Naive thymus-derived CD8-positive, alpha-beta T cell (primary cell): Measurements from ENCODE around the gene HS3ST6. TPM values are rescaled to one million over a fixed set of nuclear protein-coding genes. Genes with fewer than 3 reads are reported as not detected.
"Not testable (repeated sequence)": the region's sequence is repeated elsewhere in the genome, so short reads cannot be mapped to it uniquely, and the experiment has no call there.

Experiments used
- ATAC-seq, 2 donors: fragments of 150-1000 bp; cut with Tn5 transposase in 1 of 2; sonication (Bioruptor Pico), chemical (Tn5 transposase) in 1 of 2; 1 replicate in 1 of 2; 2 replicates in 1 of 2; pipeline ENCODE4 v1.10.0; 2021; ENCODE audit warnings: mild to moderate bottlenecking in 2 of 2, moderate library complexity in 2 of 2
- POLR2A ChIA-PET: fragments of 350-600 bp; sonication (Branson Sonifier 250); formaldehyde crosslinking; loops from one replicate; lab custom pipeline; 2021; ENCODE audit warnings: antibody characterized with exemption; lab: Charles Lee
- DNase-seq, 10 donors: peaks; one replicate each; pipeline versions ENCODE4 v3.0.0 to v3.0.0-alpha.2; 2020 to 2022
- H3K27ac Mint-ChIP-seq, 10 donors: one replicate each; pipeline ENCODE4 v1.8.0; 2020 to 2022; ENCODE audit warnings: mild to moderate bottlenecking in 10 of 10, mixed read lengths in 10 of 10, moderate library complexity in 4 of 10, inconsistent platforms in 1 of 10
- H3K27me3 Mint-ChIP-seq, 5 donors: one replicate each; pipeline ENCODE4 v1.8.0; 2021 to 2022; ENCODE audit warnings: mixed read lengths in 5 of 5
- H3K36me3 Mint-ChIP-seq, 3 donors: one replicate each; pipeline ENCODE4 v1.8.0; 2020 to 2022; ENCODE audit warnings: mixed read lengths in 3 of 3, mild to moderate bottlenecking in 2 of 3, inconsistent platforms in 1 of 3
- H3K4me1 Mint-ChIP-seq, 4 donors: one replicate each; pipeline ENCODE4 v1.8.0; 2021 to 2022; ENCODE audit warnings: mixed read lengths in 4 of 4
- H3K4me3 Mint-ChIP-seq, 10 donors: one replicate each; pipeline ENCODE4 v1.8.0; 2020 to 2022; ENCODE audit warnings: mild to moderate bottlenecking in 10 of 10, mixed read lengths in 10 of 10, moderate library complexity in 6 of 10, inconsistent platforms in 1 of 10
- H3K9me3 Mint-ChIP-seq, 9 donors: one replicate each; pipeline ENCODE4 v1.8.0; 2020 to 2022; ENCODE audit warnings: mixed read lengths in 9 of 9, mild to moderate bottlenecking in 3 of 9, inconsistent platforms in 1 of 9, moderate library complexity in 1 of 9
- polyA plus RNA-seq, 3 donors: library from polyadenylated mRNA; unstranded; fragments of 300-500 nt; fragmentation: Illumina TruSeq; gene quantifications; one replicate each; pipeline ENCODE4 v1.2.3, GENCODE V29; 2021
- total RNA-seq, 8 experiments: library from RNA in 2 of 8; stranded (reverse) in 2 of 8; gene quantifications; one replicate each; pipeline ENCODE4 v1.2.3 and lab custom pipeline; 2021 to 2026

The HS3ST6 gene
- total and polyA plus RNA-seq, 5 experiments from 2014 or later = not detected

DNA sequence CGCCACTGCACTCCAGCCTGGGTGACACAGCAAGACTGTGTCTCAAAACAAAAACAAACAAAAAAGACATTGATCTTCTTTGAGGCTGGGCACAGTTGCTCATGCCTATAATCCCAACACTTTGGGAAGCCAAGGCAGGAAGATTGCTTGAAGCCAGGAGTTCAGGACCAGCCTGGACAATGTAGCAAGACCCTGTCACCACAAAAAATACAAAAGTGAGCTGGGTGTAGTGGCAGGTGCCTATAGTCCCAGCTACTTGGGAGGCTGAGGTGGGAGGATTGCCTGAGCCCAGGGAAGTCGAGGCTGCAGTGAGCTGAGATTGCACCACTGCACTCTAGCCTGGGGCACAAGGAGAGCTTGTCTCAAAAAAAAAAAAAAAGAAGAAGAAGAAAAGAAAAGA lies 20.5 kb downstream of the HS3ST6 start:
- POLR2A ChIA-PET, H3K27me3 Mint-ChIP-seq, H3K4me1 Mint-ChIP-seq, H3K4me3 Mint-ChIP-seq, H3K36me3 Mint-ChIP-seq, ATAC-seq, DNase-seq, H3K9me3 Mint-ChIP-seq: not testable (repeated sequence)
- peak overlapping the region in 1 of 10 donors; percentile 5 for H3K27ac Mint-ChIP-seq

DNA sequence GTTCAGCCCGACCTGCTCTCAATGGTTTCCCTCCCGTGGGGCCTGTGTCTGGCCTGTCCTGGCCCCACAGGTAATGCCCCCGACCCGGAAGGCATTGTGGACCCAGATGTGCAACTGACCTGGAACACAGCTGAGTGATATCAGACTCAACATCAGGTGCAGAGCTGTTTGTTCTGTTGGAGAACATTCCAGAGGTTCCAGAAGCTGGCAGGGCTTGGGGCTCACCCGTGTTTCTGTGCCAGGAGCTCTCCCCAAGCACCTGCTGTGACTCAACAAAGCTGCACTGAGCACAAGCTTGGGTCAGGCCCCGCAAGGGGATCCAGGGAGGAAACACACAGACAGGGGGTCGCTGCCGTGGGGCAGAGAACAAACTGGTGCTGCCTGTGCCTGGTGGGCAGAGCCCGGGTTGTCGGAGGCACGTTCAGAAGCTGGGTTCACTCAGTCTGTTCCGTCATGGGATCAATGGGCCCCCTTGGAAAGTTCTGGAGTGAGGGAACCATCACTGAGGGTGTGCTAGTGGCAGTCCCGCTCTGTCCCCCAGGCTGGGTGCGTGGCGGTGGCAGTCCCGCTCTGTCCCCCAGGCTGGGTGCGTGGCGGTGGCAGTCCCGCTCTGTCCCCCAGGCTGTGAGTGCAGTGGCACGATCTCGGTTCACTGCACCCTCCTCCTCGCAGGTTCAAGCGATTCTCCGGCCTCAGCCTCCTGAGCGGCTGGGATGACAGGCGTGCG lies 22.1 kb downstream of the HS3ST6 start:
- H3K27me3 Mint-ChIP-seq = peaks cover 0 to 8% (median 4%) of the 10 kb centered on the region in 5 donors
- no peaks in the 10 kb centered on the region for H3K4me1 Mint-ChIP-seq
- no peak overlapping the region for H3K4me3 Mint-ChIP-seq
- DNase-seq (no peak), ATAC-seq (no peak)
- peak overlapping the region in 1 of 10 donors; percentile 53 for H3K27ac Mint-ChIP-seq
- no peaks in the 10 kb centered on the region for H3K9me3 Mint-ChIP-seq
- H3K36me3 Mint-ChIP-seq = no peaks in the 10 kb centered on the region
- POLR2A ChIA-PET = no interaction called here

DNA sequence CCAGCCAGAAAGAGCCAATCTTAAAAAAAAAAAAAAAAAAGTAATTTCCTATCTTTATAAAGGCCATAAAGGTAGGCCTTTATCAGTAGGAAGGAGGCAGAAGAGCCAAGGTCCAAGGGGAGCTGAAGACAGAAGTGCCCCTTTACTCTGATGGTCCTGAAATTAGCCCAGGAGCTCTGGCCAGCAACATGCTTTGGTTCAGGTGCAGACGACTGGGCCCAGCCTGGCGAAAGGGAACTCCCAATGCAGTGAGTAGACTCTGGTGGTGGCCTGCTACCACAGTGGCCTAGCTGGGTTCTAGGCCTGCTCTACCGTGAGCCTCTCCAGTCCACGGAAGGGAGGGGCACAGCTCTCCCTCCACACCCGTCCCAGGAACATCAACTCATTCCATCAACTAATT lies 23.1 kb downstream of the HS3ST6 start:
- peaks cover 5 to 15% (median 9%) of the 10 kb centered on the region in 5 donors for H3K27me3 Mint-ChIP-seq
- POLR2A ChIA-PET = interaction anchor here (1.3 kb wide), 1 partner anchor 11 kb away, joined by 3 read pairs; no protein-coding TSS in a partner anchor
- DNase-seq (no peak), ATAC-seq (no peak)
- H3K4me3 Mint-ChIP-seq = no peak overlapping the region
- H3K9me3 Mint-ChIP-seq = no peaks in the 10 kb centered on the region
- H3K4me1 Mint-ChIP-seq = no peaks in the 10 kb centered on the region
- H3K27ac Mint-ChIP-seq = peak overlapping the region in 1 of 10 donors; percentile 53
- H3K36me3 Mint-ChIP-seq = no peaks in the 10 kb centered on the region

DNA sequence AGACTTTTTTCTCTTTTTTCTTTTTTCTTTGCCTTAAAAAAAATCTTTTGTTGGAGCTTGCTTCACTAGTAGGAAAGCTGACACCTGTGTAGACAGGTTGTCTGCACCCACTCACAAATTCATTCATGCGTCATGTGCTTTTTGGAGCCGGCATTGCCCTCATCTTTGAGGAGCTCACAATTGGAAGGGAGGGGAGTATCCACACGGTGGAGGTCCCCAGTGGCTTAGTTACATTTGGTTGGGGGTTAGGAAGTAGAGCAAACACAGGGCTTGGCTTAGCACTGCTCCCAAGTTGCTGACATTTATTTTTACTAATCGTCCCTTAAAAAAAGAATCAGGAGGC lies 27.5 kb downstream of the HS3ST6 start:
- POLR2A ChIA-PET = no interaction called here
- ATAC-seq = no peak
- no peak for DNase-seq
- Mint-ChIP-seq H3K27ac (no peak overlapping the region), H3K4me3 (no peak overlapping the region), H3K36me3 (no peaks in the 10 kb centered on the region), H3K4me1 (no peaks in the 10 kb centered on the region), H3K9me3 (no peaks in the 10 kb centered on the region), H3K27me3 (peaks cover 9 to 20% (median 12%) of the 10 kb centered on the region in 5 donors)

DNA sequence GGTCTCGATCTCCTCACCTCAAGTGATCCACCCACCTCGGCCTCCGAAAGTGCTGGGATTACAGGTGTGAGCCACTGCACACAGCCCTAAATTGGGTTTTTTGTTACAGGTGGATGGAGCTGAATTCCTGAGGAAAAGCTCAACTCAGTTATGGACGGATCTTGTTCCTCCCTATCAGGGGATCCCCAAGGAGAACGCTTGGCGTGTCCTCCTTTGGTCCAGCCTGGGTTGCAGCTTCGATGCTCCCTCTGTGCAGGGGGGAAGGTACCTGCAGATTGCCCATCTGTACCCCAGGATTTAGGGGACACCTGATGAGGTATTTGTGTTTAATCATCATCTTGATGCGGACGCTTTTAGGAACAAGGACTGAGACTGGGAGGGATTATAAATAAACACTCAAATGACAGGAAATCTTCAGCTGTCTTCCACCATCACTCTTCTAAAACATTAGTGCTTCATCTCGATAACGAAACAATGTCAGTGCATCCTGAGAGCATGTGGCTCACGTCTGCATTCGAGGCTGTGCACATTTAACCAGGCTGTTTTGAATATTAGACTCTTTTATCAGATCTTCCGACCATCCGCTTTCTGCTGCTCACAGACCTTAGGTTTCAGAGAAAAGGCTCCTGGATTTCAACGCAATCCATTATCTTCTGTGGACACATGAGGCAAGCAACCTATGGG lies 28.0 kb downstream of the HS3ST6 start:
- H3K9me3 Mint-ChIP-seq = no peaks in the 10 kb centered on the region
- peaks cover 9 to 20% (median 12%) of the 10 kb centered on the region in 5 donors for H3K27me3 Mint-ChIP-seq
- no peak for DNase-seq
- POLR2A ChIA-PET = no interaction called here
- ATAC-seq = no peak
- H3K36me3 Mint-ChIP-seq = no peaks in the 10 kb centered on the region
- H3K27ac Mint-ChIP-seq = peak overlapping the region in 1 of 10 donors; percentile 50
- no peak overlapping the region for H3K4me3 Mint-ChIP-seq
- H3K4me1 Mint-ChIP-seq = no peaks in the 10 kb centered on the region

DNA sequence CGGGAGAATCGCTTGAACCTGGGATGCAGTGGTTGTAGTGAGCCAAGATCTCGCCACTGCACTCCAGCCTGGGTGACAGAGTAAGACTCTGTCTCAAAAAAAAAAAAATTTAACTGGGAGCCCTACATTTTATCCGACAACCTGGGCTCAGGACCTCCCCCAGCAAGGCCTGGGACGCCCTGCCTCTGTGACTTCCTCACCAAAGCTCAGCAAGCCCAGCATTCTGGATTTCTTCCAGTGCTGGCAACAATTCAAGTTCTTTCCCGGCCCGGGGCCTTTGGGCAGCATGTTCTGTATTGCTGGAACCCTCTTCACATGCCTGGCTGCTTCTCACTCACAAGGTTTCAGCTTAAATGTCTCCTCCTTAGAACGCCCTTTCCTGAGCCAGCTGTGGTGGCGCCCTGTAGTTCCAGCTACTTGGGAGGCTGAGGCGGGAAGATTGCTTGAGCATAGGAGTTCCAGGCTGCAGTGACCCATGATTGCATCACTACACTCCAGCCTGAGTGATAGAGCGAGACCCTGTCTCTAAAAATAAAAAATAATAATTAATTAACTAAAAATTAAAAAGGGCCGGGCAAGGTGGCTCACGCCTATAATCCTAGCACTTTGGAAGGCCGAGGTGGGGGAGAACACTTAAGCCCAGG lies 30.4 kb downstream of the HS3ST6 start:
- DNase-seq (no peak), ATAC-seq (no peak)
- H3K36me3 Mint-ChIP-seq = no peaks in the 10 kb centered on the region
- no peaks in the 10 kb centered on the region for H3K9me3 Mint-ChIP-seq
- no peak overlapping the region for H3K4me3 Mint-ChIP-seq
- peaks cover 7 to 20% (median 9%) of the 10 kb centered on the region in 5 donors for H3K27me3 Mint-ChIP-seq
- POLR2A ChIA-PET = no interaction called here
- H3K4me1 Mint-ChIP-seq = no peaks in the 10 kb centered on the region
- no peak overlapping the region for H3K27ac Mint-ChIP-seq

DNA sequence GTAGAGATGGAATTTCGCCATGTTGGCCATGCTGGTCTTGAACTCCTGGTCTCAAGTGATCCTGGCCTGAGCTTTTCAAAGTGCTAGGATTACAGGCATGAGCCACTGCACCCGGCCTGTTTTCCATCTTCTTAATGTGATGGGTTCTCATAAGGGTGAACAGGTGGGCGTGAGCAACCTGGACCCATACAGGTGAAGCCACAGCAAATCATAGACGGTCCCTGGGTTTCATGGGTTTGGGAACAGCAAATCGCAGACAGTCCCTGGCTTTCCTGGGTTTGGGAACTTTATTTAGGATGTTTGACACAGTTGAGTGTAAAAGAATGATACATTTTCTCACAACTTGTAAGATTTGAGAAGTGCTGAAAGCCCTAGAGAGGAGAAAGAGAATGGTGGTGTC lies 33.3 kb downstream of the HS3ST6 start:
- no peak for ATAC-seq
- Mint-ChIP-seq H3K4me3 (no peak overlapping the region), H3K27ac (no peak overlapping the region), H3K27me3 (peaks cover 0 to 11% (median 4%) of the 10 kb centered on the region in 5 donors), H3K4me1 (no peaks in the 10 kb centered on the region), H3K9me3 (no peaks in the 10 kb centered on the region), H3K36me3 (no peaks in the 10 kb centered on the region)
- no peak for DNase-seq
- POLR2A ChIA-PET = no interaction called here

DNA sequence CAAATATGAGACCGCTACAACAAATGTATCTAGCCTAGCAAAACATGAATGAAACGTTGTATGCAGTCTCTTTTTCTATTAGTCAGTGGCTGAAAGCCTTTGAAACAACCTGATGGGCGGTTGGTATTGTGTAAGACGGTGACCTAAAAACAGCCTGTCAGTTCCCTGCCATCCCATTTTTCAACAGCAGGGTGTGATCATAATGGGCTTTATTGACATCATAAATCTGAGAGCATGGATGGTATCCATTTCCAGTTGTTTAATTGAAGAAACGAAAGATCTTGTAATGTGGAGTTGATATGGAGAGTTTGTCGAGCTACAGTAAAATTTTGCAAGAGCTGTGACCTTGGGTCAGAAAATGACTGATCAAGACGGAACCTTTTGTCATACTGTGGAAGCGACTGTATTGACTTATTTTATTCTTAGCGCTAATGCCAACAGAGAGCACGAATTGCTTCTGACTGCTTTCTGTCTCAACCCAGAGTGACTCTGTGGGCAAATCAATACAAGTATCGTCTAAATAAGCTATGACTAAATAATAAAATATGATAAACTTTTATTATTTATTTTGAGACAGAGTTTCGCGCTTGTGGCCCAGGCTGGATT lies 34.0 kb downstream of the HS3ST6 start:
- no peak for DNase-seq
- ATAC-seq = no peak
- Mint-ChIP-seq H3K9me3 (no peaks in the 10 kb centered on the region), H3K36me3 (no peaks in the 10 kb centered on the region), H3K27ac (no peak overlapping the region), H3K27me3 (peaks cover 0 to 14% (median 5%) of the 10 kb centered on the region in 5 donors), H3K4me1 (no peaks in the 10 kb centered on the region), H3K4me3 (no peak overlapping the region)
- POLR2A ChIA-PET = no interaction called here

DNA sequence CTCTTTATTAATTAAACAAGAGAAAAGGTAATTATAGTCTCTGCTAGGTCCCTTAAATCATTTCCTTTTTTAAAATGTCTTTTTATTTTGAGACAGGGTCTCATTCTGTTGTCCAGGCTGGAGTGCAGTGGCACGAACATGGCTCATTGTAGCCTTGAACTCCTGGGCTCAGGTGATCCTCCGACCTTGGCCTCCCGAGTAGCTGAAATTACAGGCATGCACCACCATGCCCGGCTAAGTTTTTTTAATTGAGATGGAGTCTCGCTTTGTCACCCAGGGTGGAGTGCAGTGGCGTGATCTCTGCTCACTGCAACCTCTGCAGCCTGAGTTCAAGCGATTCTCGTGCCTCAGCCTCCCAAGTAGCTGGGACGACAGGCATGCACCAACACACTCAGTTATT lies 37.0 kb downstream of the HS3ST6 start:
- ATAC-seq, POLR2A ChIA-PET, DNase-seq, H3K4me3 Mint-ChIP-seq, H3K4me1 Mint-ChIP-seq, H3K9me3 Mint-ChIP-seq, H3K27ac Mint-ChIP-seq, H3K36me3 Mint-ChIP-seq: not testable (repeated sequence)
- peaks cover 6 to 21% (median 17%) of the 10 kb centered on the region in 5 donors for H3K27me3 Mint-ChIP-seq

DNA sequence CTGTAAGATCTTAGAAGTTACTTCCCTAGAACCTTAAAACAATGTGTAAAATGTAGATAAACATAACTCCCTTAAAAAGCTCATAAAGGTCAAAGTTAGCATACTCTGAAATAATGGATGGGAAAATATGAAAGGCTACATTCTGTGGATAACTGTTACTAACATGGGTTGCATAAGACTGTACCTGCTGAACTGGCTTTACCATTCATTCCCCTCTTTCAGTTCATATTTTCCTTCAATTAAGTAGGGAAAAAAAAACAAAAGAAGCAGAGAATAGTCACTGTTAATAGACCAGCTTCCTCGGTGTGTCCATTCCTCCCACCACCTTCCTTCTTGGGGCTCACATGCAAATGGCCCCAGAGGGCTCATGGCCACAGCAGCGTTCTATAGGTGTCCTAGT lies 38.7 kb downstream of the HS3ST6 start:
- Mint-ChIP-seq H3K9me3 (no peaks in the 10 kb centered on the region), H3K36me3 (no peaks in the 10 kb centered on the region), H3K4me1 (no peaks in the 10 kb centered on the region), H3K27me3 (peaks cover 9 to 25% (median 17%) of the 10 kb centered on the region in 5 donors), H3K27ac (no peak overlapping the region), H3K4me3 (no peak overlapping the region)
- ATAC-seq (no peak), DNase-seq (no peak)
- POLR2A ChIA-PET = no interaction called here

DNA sequence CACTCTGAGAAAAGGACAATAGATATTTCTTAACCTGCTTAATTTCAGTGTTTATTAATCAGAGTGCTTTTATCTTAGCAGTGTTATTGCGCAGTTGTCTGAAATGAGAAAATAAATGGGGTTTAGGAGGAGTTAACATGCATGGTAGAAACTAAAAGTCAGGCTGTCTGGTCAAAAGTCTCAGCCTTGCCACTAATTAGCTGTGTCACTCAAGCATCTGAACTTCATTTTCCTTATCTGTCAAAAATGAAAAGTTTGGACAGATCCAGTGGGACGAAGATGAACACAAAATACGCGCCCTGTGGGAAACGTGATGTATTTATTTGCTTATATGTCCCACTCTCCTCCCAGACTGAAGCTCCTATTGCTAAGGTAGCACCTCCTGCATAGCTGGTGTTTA lies 40.0 kb downstream of the HS3ST6 start:
- Mint-ChIP-seq H3K36me3 (no peaks in the 10 kb centered on the region), H3K4me1 (no peaks in the 10 kb centered on the region), H3K27ac (no peak overlapping the region), H3K27me3 (peaks cover 9 to 30% (median 19%) of the 10 kb centered on the region in 5 donors), H3K9me3 (no peaks in the 10 kb centered on the region), H3K4me3 (no peak overlapping the region)
- POLR2A ChIA-PET = no interaction called here
- ATAC-seq = no peak
- no peak for DNase-seq

DNA sequence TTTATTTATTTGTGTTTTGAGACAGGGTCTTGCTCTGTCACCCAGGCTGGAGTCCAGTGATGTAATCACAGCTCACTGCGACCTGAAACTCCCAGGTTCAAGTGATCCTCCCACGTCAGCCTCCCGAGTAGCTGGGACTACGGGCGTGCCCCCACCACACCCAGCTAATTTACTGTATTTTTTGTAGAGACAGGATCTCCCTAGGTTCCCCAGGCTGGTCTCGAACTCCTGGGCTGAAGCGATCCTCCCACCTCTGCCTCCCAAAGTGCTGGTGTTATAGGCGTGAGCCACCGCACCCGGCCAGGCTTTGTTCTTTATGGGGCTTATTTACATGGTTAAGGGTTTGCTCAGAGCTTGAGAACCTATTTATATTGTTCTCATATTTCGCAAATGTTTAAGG lies 40.4 kb downstream of the HS3ST6 start:
- POLR2A ChIA-PET = no interaction called here
- H3K9me3 Mint-ChIP-seq = no peaks in the 10 kb centered on the region
- no peak for ATAC-seq

DNA sequence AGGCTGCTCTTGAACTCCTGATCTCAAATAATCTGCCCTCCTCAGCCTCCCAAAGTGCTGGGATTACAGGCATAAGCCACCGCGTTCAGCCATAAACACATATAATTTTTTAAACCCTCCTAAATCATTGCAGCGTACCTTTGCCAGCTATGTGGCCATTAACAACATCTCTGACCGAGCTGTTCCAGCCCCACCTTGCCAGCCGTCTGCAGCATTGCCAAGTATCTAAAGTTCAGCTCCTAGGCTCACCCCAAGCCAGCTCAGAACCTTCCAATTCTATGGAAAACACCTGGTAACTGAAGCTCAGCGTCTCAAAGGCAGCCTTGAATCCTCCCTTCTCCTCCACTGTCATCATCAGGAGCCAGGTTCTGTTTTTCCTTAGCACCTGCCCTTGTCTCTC lies 41.1 kb downstream of the HS3ST6 start:
- Mint-ChIP-seq H3K27ac (peak overlapping the region in 1 of 10 donors; percentile 25), H3K4me1 (peaks cover 3 to 5% (median 4%) of the 10 kb centered on the region in 4 donors), H3K4me3 (no peak overlapping the region), H3K36me3 (peaks cover 0 to 2% (median 0%) of the 10 kb centered on the region in 3 donors), H3K9me3 (no peaks in the 10 kb centered on the region), H3K27me3 (peaks cover 13 to 39% (median 22%) of the 10 kb centered on the region in 5 donors)
- POLR2A ChIA-PET = no interaction called here
- ATAC-seq = no peak
- no peak for DNase-seq

More for the DNA sequence above, 40.4 kb downstream of the HS3ST6 start:
- no peak overlapping the region for H3K27ac Mint-ChIP-seq
- H3K4me3 Mint-ChIP-seq = no peak overlapping the region
- H3K27me3 Mint-ChIP-seq = peaks cover 9 to 33% (median 19%) of the 10 kb centered on the region in 5 donors
- no peaks in the 10 kb centered on the region for H3K4me1 Mint-ChIP-seq
- no peak for DNase-seq
- H3K36me3 Mint-ChIP-seq = no peaks in the 10 kb centered on the region
